GM23338 (cell line): Measurements from ENCODE around the gene MIB2. TPM values are rescaled to one million over a fixed set of nuclear protein-coding genes. Genes with fewer than 3 reads are reported as not detected.

Experiments
- ATAC-seq: fragments of 200-7000 bp; cut with Tn5 transposase; 3 replicates; pipeline ENCODE4 v1.9.1; 2020
- DNase-seq: peaks from one replicate; pipeline ENCODE4 v3.0.0-alpha.2; 2015; ENCODE audit warnings: low spot score
- H2AFZ ChIP-seq: fragments of 200-600 bp; sonication (generic); 2 replicates; pipeline ENCODE4 v1.8.0; 2016; ENCODE audit warnings: antibody characterized with exemption, mild to moderate bottlenecking, moderate library complexity
- H3F3A ChIP-seq: fragments of 200-600 bp; sonication (generic); replicated peaks from 2 replicates; pipeline ENCODE4 v1.8.0; 2017; ENCODE audit warnings: antibody characterized with exemption, mixed run types, low read depth
- H3K27ac ChIP-seq: fragments of 200-600 bp; sonication (generic); 2 replicates; pipeline ENCODE4 v1.6.1; 2016; ENCODE audit warnings: low read depth
- H3K27me3 ChIP-seq: fragments of 200-600 bp; sonication (generic); 2 replicates; pipeline ENCODE4 v1.8.0; 2016; ENCODE audit warnings: mild to moderate bottlenecking, mixed run types, moderate library complexity; ENCODE audit not compliant: insufficient read depth
- H3K36me3 ChIP-seq: fragments of 200-600 bp; sonication (generic); 2 replicates; pipeline ENCODE4 v1.8.0; 2016; ENCODE audit warnings: mild to moderate bottlenecking; ENCODE audit not compliant: insufficient read depth
- H3K4me1 ChIP-seq: fragments of 200-600 bp; sonication (generic); 2 replicates; pipeline ENCODE4 v1.8.0; 2016; ENCODE audit warnings: mild to moderate bottlenecking, moderate library complexity; ENCODE audit not compliant: insufficient read depth
- H3K4me2 ChIP-seq: fragments of 200-600 bp; sonication (generic); 2 replicates; pipeline ENCODE4 v1.7.1; 2017; ENCODE audit warnings: mixed run types
- H3K4me3 ChIP-seq: fragments of 200-600 bp; sonication (generic); 2 replicates; pipeline ENCODE4 v1.6.1; 2016; ENCODE audit warnings: mixed run types
- H3K79me2 ChIP-seq: fragments of 200-600 bp; sonication (generic); replicated peaks from 2 replicates; pipeline ENCODE4 v1.8.0; 2017; ENCODE audit warnings: mild to moderate bottlenecking; ENCODE audit not compliant: insufficient read depth
- H3K9me2 ChIP-seq: fragments of 200-600 bp; sonication (generic); 2 replicates; pipeline ENCODE4 v1.8.0; 2017; ENCODE audit not compliant: insufficient read depth
- H4K20me1 ChIP-seq: fragments of 200-600 bp; sonication (generic); replicated peaks from 2 replicates; pipeline ENCODE4 v1.8.0; 2017; ENCODE audit warnings: mild to moderate bottlenecking; ENCODE audit not compliant: insufficient read depth
- H3K27ac Mint-ChIP-seq: 2 replicates; pipeline ENCODE4 v1.8.0; 2020; ENCODE audit warnings: inconsistent platforms, mild to moderate bottlenecking, moderate library complexity, mixed read lengths
- H3K27me3 Mint-ChIP-seq: 3 replicates; pipeline ENCODE4 v1.8.0; 2022; ENCODE audit warnings: low read depth, mild to moderate bottlenecking, moderate library complexity, mixed read lengths, inconsistent platforms; ENCODE audit not compliant: insufficient read depth, poor library complexity
- H3K36me3 Mint-ChIP-seq: 3 replicates; pipeline ENCODE4 v1.8.0; 2021; ENCODE audit warnings: low read depth, mild to moderate bottlenecking, inconsistent platforms, moderate library complexity, mixed read lengths
- H3K4me1 Mint-ChIP-seq: 3 replicates; pipeline ENCODE4 v1.8.0; 2020; ENCODE audit warnings: mild to moderate bottlenecking, inconsistent platforms, mixed read lengths
- H3K4me3 Mint-ChIP-seq: 3 replicates; pipeline ENCODE4 v1.8.0; 2021; ENCODE audit warnings: moderate library complexity, mild to moderate bottlenecking, inconsistent platforms, mixed read lengths
- H3K9me3 Mint-ChIP-seq: 3 replicates; pipeline ENCODE4 v1.8.0; 2020; ENCODE audit warnings: moderate library complexity, mild to moderate bottlenecking, inconsistent platforms, mixed read lengths
- CREB1 ChIP-seq: fragments of 250-450 bp; sonication (Bioruptor Pico); IDR thresholded peaks from 2 replicates; pipeline ENCODE4 v1.5.0; 2020; ENCODE audit warnings: low read depth, mild to moderate bottlenecking, moderate library complexity
- CTCF ChIP-seq, 2 experiments: fragments of 200-600 bp in 1 of 2; sonication (generic) in 1 of 2; conservative IDR thresholded peaks; 2 replicates each; pipeline versions ENCODE4 v1.5.1 to v1.6.1; 2016 to 2017; ENCODE audit warnings: antibody characterized with exemption in 2 of 2, low read depth in 2 of 2, mild to moderate bottlenecking in 2 of 2, moderate library complexity in 1 of 2
- ETS1 ChIP-seq: IDR thresholded peaks from 2 replicates; pipeline ENCODE4 v1.6.1; 2016; ENCODE audit warnings: antibody characterized with exemption
- EZH2 ChIP-seq: fragments of 200-600 bp; sonication (generic); IDR thresholded peaks from one replicate; pipeline ENCODE4 v1.8.0; 2017; ENCODE audit warnings: antibody characterized with exemption, mild to moderate bottlenecking, low read depth; ENCODE audit not compliant: unreplicated experiment
- EZH2phosphoT487 ChIP-seq: fragments of 200-600 bp; sonication (generic); IDR thresholded peaks from one replicate; pipeline ENCODE4 v1.8.1; 2018; ENCODE audit warnings: antibody characterized with exemption; ENCODE audit not compliant: unreplicated experiment
- NANOG ChIP-seq: IDR thresholded peaks from 2 replicates; pipeline ENCODE4 v1.6.1; 2016; ENCODE audit warnings: antibody characterized with exemption, borderline replicate concordance
- POLR2AphosphoS5 ChIP-seq: IDR thresholded peaks from 2 replicates; pipeline ENCODE4 v1.6.1; 2016; ENCODE audit warnings: antibody characterized with exemption, low read depth
- STAT1 ChIP-seq: IDR thresholded peaks from one replicate; pipeline ENCODE4 v1.6.1; 2016; ENCODE audit warnings: antibody characterized with exemption; ENCODE audit not compliant: unreplicated experiment
- ZNF114 ChIP-seq: fragments of 250-450 bp; sonication (Bioruptor Pico); IDR thresholded peaks from 2 replicates; pipeline ENCODE4 v1.5.0; 2020; ENCODE audit warnings: mild to moderate bottlenecking, moderate library complexity
- ZNF331 ChIP-seq: fragments of 250-450 bp; sonication (Bioruptor Pico); IDR thresholded peaks from 2 replicates; pipeline ENCODE4 v1.5.0; 2020; ENCODE audit warnings: low read depth, mild to moderate bottlenecking, moderate library complexity
- ZNF462 ChIP-seq: fragments of 250-450 bp; sonication (Bioruptor Pico); IDR thresholded peaks from 2 replicates; pipeline ENCODE4 v1.5.0; 2020; ENCODE audit warnings: mild to moderate bottlenecking, moderate library complexity
- polyA plus RNA-seq: library from polyadenylated mRNA; unstranded; fragments of >200 nt; fragmentation: Nextera tagmentation; extraction: Ambion mirVana; gene quantifications from 2 replicates; pipeline ENCODE4 v1.2.1, GENCODE V29; 2016
- total RNA-seq: library from RNA; depleted of rRNA; stranded (reverse); fragments of >200 nt; shearing (Covaris generic); gene quantifications from 2 replicates; pipeline ENCODE4 v1.2.3, GENCODE V29; 2014

The MIB2 gene
- total and polyA plus RNA-seq, 2 experiments from 2014 or later = 82.6 to 104 TPM

DNA sequence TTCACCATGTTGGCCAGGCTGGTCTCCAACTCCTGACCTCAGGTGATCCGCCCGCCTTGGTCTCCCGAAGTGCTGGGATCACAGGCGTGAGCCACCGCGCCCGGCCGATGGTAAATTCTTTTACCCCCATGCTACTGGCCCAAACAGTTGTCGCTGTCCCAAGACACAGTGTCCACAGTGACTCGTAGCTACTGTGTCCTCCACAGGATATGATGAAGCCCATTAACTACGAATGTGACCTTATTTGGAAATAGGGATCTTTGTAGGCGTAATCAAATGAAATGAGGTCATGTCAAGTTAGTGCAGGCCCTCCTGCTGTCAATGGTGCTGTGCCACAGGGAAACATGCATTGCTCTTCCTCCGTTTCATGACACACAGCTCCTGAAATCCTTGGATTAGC, 23.8 kb upstream of the MIB2 start:
- no peaks in the 10 kb centered on the region for H3K36me3 ChIP-seq
- Mint-ChIP-seq H3K36me3 (no peaks in the 10 kb centered on the region), H3K4me1 (no peaks in the 10 kb centered on the region; the same call in 2 of the 3 replicates)

More for the DNA sequence above, 23.8 kb upstream of the MIB2 start:
- Histone ChIP-seq H4K20me1 (no peaks in the 10 kb centered on the region), H2AFZ (no peak overlapping the region), H3K9me2 (no peaks in the 10 kb centered on the region), H3K4me2 (no peak overlapping the region), H3K79me2 (no peaks in the 10 kb centered on the region), H3K4me1 (no peaks in the 10 kb centered on the region), H3K27ac (no peak overlapping the region), H3F3A (no peaks in the 10 kb centered on the region), H3K4me3 (no peak overlapping the region), H3K27me3 (no peaks in the 10 kb centered on the region)
- Mint-ChIP-seq H3K4me3 (no peak overlapping the region), H3K27me3 (peaks cover 4% of the 10 kb centered on the region), H3K27ac (no peak overlapping the region), H3K9me3 (peaks cover 5% of the 10 kb centered on the region; the same call in 2 of the 3 replicates)
- ATAC-seq (no peak), DNase-seq (no peak)
- TF ChIP-seq CTCF (conservative IDR thresholded peaks at IDR 0.05; ENCODE audit: low read depth in 2 of 2) (no peak), ZNF114 (no peak), EZH2 (no peak), STAT1 (no peak), POLR2AphosphoS5 (no peak), ETS1 (no peak), ZNF462 (CRISPR knock-in tag) (no peak), NANOG (no peak), ZNF331 (CRISPR knock-in tag) (no peak), CREB1 (CRISPR knock-in tag) (no peak), EZH2phosphoT487 (no peak)
